Motor neuron (in vitro differentiated cells): ENCODE measurements around the gene TSHZ2. TPM values are rescaled to one million over a fixed set of nuclear protein-coding genes. Genes with fewer than 3 reads are reported as not detected.

ENCODE experiments used
- ATAC-seq, 8 experiments: fragments of 200-7000 bp; cut with Tn5 transposase; replicated peaks in 6 of 8; 2 replicates each; pipeline ENCODE4 v1.8.0; 2021; ENCODE audit warnings: mild to moderate bottlenecking in 8 of 8, moderate library complexity in 8 of 8
- H3K27ac ChIP-seq, 2 donors: fragments of 250-450 bp; sonication (Bioruptor Pico); 2 replicates each; pipeline ENCODE4 v1.9.0; 2021; ENCODE audit warnings: antibody characterized with exemption in 2 of 2, mild to moderate bottlenecking in 2 of 2, moderate library complexity in 1 of 2
- H3K4me1 ChIP-seq, 2 donors: fragments of 250-450 bp; sonication (Bioruptor Pico); replicated peaks in 1 of 2; 2 replicates each; pipeline ENCODE4 v1.6.1; 2021; ENCODE audit warnings: antibody characterized with exemption in 2 of 2, mild to moderate bottlenecking in 2 of 2, moderate library complexity in 1 of 2
- H3K4me3 ChIP-seq, 5 donors: fragments of 250-450 bp; sonication (Bioruptor Pico); 2 replicates each; pipeline ENCODE4 v1.9.0; 2021; ENCODE audit warnings: antibody characterized with exemption in 5 of 5, mild to moderate bottlenecking in 5 of 5, moderate library complexity in 4 of 5
- WGBS, 10 experiments: fragments of 450-650 bp; shearing (Covaris generic); methylation state at CpG; one replicate each; pipeline ENCODE4 v1.0.0; 2022; 5-methylcytosine and 5-hydroxymethylcytosine counted together
- in situ Hi-C, 9 experiments: fragments of 400-800 bp; cut with MboI; loops; one replicate each; pipeline ENCODE4 v1.15.0; 2021; ENCODE audit warnings: low sequenced_read_pairs in 9 of 9, low pct_unique_long_range_greater_than_20kb in 2 of 9; ENCODE audit not compliant: unreplicated experiment in 9 of 9
- total RNA-seq, 8 experiments: library from RNA; unstranded; fragments of 300-600 nt; gene quantifications; 2 replicates each; pipeline versions ENCODE4 v1.2.3 to v1.2.4, GENCODE V29; 2022

The TSHZ2 gene
- total RNA-seq, 8 experiments from 2014 or later: 11.4 to 125 (median 47.7) TPM

DNA sequence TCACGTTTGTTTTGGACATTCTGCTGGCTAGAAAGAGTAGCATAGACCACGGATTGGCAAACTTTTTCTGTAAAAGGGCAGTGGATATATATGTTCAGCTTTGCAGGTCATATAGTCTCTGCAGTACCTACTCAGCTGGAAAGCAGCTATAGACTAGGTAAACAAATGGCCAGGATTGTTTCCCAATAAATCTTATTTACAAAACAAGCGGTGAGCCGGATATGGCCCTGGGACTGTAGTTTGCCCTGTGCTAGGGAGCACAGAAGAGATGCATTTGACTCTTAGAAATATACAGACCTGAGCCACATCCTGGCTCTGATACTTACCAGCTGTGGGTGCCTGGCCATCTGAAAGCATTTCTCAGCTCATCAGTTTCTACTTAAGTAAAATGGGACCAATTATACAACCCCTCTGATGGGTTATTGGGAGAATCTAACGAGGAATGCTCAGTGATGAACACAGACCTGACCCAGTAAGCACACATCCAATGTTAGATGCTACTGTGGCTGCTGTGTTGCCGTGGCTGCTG is 120.7 kb downstream of the TSHZ2 start:
- Histone ChIP-seq H3K4me1 (peaks cover 0 to 4% of the 10 kb centered on the region in 2 donors), H3K27ac (no peak overlapping the region), H3K4me3 (no peak overlapping the region)
- in situ Hi-C loops: no loop called here
- ATAC-seq: peak in 1 of 8 experiments; percentile 45
- WGBS, 10 experiments: 18 to 100% (median 88%) methylated on average over 2 to 5 of the region's 6 CpGs; no CpG with 5 or more reads in 1 of the 10 experiments

DNA sequence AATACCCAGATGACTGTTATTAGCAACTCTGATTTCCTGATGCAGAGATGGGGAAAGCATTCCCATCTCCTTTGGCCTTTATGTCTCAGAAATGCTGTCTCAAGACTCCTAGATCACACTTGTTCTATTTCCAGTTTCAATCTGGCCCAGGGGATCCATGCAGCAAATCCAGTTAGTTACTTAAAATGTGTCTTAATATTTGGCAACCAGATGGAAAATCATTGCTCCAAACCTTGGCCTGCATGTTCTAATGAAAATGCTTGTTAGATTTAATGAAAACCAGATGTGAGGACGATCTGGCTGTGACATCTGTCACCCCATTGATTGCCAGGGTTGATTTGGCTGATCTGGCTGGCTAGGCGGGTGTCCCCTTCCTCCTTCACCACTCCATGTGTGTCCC is 125.2 kb downstream of the TSHZ2 start:
- peaks cover 0 to 4% of the 10 kb centered on the region in 2 donors for H3K4me1 ChIP-seq
- ATAC-seq: no peak
- H3K27ac ChIP-seq: no peak overlapping the region
- WGBS, 10 experiments: 58 to 83% (median 73%) methylated on average over 1 to 2 of the region's 2 CpGs; no CpG with 5 or more reads in 4 of the 10 experiments
- in situ Hi-C loops: no loop called here
- no peak overlapping the region for H3K4me3 ChIP-seq

DNA sequence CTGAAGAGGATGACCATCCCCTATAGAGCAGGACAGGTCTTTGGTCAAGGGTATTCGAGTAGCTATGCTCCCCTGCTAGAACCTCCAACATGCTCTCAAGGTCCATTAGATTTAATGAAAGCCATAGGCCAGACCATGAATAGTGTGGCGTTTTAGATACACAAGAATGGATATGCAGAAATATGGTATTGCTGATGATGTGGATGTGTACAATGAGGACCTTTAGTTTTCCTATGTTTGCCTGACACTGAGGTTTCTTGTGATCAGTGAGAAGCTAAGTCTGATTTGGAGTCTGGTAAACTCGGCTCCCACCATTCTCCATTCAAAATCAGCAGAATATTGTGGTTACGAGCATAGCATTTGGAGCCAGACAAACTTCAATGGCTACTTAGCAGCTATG is 125.6 kb downstream of the TSHZ2 start:
- in situ Hi-C loops: no loop called here
- no peak for ATAC-seq
- 60 to 100% (median 86%) methylated on average over 2 to 3 of the region's 4 CpGs; no CpG with 5 or more reads in 3 of the 10 experiments for WGBS, 10 experiments
- H3K4me1 ChIP-seq: peaks cover 0 to 4% of the 10 kb centered on the region in 2 donors
- H3K27ac ChIP-seq: no peak overlapping the region
- no peak overlapping the region for H3K4me3 ChIP-seq

DNA sequence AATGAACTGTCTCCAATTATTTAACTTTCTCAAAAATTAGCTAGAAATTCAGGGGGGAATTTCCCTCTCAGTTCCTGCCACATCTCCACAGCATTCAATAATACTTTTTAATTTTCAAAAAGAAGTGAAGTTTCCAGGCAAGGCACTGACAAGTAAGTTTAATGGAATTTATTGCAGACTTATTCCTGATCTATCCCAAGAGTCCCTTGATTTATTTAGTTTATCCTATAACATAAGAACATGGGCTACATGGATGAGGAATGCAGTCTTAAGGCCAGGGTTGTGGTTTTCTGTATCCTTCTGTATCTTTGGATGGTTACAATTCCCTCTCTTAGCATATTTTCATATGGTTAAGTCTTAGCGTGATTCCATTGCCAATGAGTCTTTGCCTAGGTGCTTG is 126.5 kb downstream of the TSHZ2 start:
- ATAC-seq: no peak
- 90 to 100% (median 100%) methylated on average over 1 of the region's 1 CpG; no CpG with 5 or more reads in 5 of the 10 experiments for WGBS, 10 experiments
- Histone ChIP-seq H3K4me1 (peaks cover 0 to 4% of the 10 kb centered on the region in 2 donors), H3K27ac (no peak overlapping the region), H3K4me3 (no peak overlapping the region)
- in situ Hi-C loops: no loop called here

DNA sequence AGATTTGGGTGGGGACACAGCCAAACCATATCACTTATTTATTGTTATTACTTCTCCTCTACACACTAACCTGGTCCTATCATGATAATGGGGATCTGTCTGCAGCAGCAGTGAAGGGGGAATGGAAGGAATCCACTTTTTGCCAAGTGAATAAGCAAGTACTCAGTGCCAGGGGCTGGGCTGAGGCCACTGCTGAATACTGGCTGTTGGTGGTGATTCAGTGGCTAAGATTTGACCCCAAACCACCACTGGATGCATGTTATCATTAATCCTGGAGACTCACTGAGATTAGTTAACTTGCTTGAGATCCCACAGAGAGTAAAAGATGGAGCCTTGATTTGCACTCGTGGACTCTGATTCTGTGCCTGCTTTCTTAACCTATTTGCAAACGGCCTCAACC is 127.7 kb downstream of the TSHZ2 start:
- Histone ChIP-seq H3K27ac (no peak overlapping the region), H3K4me1 (peaks cover 0 to 4% of the 10 kb centered on the region in 2 donors), H3K4me3 (no peak overlapping the region)
- no peak for ATAC-seq
- 40 to 92% (median 68%) methylated on average over 1 to 2 of the region's 2 CpGs; no CpG with 5 or more reads in 4 of the 10 experiments for WGBS, 10 experiments
- in situ Hi-C loops: no loop called here

DNA sequence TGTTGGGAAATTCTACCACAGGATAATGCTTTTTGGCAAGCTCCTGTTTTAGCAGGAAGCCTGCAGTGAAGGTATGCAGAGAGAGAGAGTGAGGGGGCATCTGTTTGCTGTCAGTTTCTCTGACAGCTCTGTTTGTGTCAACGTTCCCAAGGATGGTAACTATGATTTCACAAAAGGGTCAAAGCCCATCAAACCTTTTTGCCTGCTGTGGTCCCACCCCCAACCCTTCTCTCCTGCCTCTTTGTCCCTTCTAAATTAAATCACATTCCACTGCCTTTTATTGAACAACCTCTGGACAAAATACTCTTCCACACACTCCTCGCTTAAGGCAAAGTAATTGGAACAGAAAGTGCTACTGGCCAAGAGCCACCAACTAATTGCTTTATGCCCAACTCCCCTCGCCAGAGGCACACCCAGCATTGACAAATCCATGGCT is 128.3 kb downstream of the TSHZ2 start:
- Histone ChIP-seq H3K4me3 (no peak overlapping the region), H3K27ac (no peak overlapping the region), H3K4me1 (peaks cover 0 to 4% of the 10 kb centered on the region in 2 donors)
- in situ Hi-C loops: no loop called here
- peak in 3 of 8 experiments; percentile 33 to 46 (median 34) for ATAC-seq
- 0 to 80% (median 29%) methylated on average over 1 to 3 of the region's 3 CpGs; no CpG with 5 or more reads in 2 of the 10 experiments for WGBS, 10 experiments

DNA sequence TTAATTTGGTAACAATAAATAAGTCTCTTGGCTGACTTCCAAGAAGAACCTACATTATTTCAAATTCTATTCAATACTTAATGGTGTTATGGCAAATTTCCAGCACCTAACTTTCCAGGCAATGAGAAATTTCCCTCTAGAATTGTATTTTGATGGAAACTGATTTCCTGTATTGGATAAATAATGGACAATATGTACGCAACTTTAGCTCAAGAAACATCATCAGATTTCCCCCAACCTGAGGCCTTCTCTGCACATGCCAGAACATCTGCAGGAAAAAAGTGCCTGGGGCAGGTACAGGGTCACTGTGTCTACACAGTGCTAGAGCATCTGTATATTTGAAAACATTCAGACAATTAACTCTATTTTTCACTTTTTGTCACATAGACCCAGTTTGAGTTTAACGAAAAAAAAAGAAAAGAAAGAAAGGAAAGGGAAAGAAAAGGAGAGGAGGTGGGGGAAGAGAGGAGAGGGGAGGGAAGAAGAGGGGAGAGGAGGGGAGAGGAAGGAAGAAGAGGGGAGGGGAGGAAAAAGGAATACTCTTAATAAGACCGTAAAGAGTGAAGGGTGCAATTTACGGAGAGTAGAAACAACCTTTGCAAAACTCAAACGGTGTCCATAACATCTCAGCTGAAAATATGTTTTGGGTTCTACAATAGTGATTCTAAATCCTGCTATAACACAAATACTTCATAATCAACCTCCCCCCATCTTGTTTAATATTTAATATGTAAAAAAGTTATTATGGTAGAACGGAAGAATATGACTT is 130.0 kb downstream of the TSHZ2 start:
- peaks cover 0 to under 1% of the 10 kb centered on the region in 2 donors for H3K4me1 ChIP-seq
- ATAC-seq: no peak
- no peak overlapping the region for H3K27ac ChIP-seq
- H3K4me3 ChIP-seq: no peak overlapping the region
- in situ Hi-C loops: no loop called here
- 93 to 100% (median 96%) methylated on average over 1 to 4 of the region's 6 CpGs; no CpG with 5 or more reads in 3 of the 10 experiments for WGBS, 10 experiments

DNA sequence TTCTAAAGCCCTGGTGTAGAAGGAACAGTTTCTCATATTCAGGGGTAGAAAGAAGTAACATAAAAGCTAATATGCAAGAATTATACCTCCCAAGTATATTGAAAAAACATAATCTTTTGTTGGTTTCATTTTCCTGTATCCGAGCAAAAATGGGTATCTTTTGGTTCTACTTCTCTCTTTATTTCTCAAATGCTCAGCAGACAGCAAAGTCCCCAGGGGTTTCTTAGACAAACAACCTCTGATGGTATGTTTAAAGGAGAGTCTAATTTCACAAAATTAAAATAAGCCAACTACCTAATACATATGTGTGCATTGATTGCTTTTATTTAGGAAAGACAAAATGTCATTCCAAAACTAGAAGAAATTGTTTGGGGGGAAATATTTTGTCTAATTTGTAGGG is 131.0 kb downstream of the TSHZ2 start:
- ATAC-seq: no peak
- in situ Hi-C loops: no loop called here
- WGBS, 10 experiments: 63 to 100% (median 92%) methylated on average over 1 of the region's 1 CpG; no CpG with 5 or more reads in 3 of the 10 experiments
- H3K27ac ChIP-seq: no peak overlapping the region
- H3K4me3 ChIP-seq: no peak overlapping the region
- H3K4me1 ChIP-seq: no peaks in the 10 kb centered on the region

DNA sequence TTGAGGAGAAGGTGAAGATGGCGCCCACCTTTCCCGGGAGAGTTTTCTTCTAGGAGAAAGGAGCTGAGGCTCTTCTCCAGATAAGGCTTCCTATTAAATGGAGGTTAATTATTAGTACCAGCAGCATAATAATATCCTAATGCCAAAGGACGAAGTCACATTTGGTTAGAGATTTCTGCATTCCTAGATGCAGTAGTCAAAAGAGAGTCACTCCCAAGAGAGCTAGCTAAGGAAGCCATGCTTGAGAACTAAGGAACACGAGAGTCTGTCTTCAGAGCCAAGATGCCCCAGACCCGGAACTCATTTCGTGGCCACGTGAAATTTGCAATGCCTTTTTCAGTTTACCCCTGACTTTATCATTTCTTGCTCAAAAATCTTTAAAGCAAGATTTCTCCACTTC is 132.7 kb downstream of the TSHZ2 start:
- in situ Hi-C loops: no loop called here
- Histone ChIP-seq H3K27ac (no peak overlapping the region), H3K4me3 (no peak overlapping the region), H3K4me1 (no peaks in the 10 kb centered on the region)
- no peak for ATAC-seq
- WGBS, 10 experiments: 53 to 100% (median 87%) methylated on average over 1 to 5 of the region's 7 CpGs; no CpG with 5 or more reads in 2 of the 10 experiments

DNA sequence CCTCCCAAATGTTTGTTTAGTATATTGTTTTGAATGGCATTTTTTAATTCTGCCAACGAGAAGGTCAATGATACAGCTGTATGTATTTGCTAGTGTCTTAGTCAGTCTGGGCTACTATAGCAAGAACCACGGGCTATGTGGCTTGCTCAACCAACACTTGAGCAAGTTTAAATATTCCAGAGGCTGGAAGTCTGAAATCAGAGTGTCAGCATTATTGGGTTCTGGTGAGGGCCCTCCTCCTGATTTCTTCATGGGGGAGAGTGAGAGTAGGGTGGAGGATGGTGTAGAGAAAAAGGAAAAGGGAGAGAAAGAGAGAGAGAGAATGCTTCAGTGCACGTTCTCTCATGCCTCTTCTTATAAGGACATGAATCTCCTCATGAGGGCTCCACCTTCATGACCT is 144.6 kb downstream of the TSHZ2 start:
- WGBS, 10 experiments: 60 to 100% (median 75%) methylated on average over 1 to 3 of the region's 3 CpGs; no CpG with 5 or more reads in 3 of the 10 experiments
- no peak overlapping the region for H3K4me3 ChIP-seq
- no peak for ATAC-seq
- no peak overlapping the region for H3K27ac ChIP-seq
- H3K4me1 ChIP-seq: peaks cover 0 to 2% of the 10 kb centered on the region in 2 donors
- in situ Hi-C loops: no loop called here

DNA sequence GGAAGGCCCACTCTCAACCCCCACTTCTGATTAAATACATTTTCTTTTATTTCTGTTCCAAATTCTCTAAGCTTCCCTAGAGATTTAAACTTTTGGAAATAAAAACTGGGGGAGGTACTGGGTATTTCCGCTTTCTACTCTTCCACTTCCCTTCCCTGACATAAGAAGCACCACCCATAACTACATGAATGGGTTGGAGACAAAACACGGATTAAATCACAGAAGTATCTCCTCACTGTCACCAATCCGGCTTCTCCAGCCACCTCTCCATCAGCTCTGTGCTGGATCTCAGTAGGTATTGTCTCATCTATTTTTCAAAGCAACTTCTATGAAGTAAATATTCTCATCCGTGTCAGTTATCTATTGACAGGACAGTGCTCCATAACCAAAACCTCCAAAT is 150.7 kb downstream of the TSHZ2 start:
- Histone ChIP-seq H3K27ac (no peak overlapping the region), H3K4me3 (no peak overlapping the region), H3K4me1 (peaks cover 3 to 14% of the 10 kb centered on the region in 2 donors)
- in situ Hi-C loops: no loop called here
- no peak for ATAC-seq
- WGBS, 10 experiments: 57 to 100% (median 88%) methylated on average over 1 to 4 of the region's 4 CpGs; no CpG with 5 or more reads in 3 of the 10 experiments

DNA sequence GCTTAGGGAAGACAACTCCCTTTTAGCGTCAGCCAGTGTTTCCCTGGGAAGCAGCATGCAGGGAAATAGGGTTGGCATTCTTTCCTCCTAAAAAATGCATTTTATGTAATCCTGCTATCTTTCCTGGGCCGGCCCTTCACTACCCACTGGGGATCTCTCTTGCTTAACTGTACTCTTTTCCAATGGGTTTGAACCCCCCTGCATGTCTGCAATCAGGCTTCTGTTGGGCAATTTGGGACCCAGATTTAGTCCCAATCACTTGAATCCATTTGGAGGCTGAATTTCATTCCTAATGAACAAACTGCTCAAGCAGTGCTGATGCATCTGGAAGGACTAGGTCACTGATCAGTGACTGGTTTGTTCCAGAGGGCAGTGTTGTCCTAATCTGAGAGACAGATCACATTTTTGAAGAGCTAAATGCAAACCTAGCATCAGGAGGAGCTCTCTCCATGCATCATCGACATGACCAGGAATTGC is 152.0 kb downstream of the TSHZ2 start:
- Histone ChIP-seq H3K27ac (no peak overlapping the region), H3K4me1 (peaks cover 3 to 14% of the 10 kb centered on the region in 2 donors), H3K4me3 (no peak overlapping the region)
- WGBS, 10 experiments: 10 to 100% (median 90%) methylated on average over 1 to 3 of the region's 3 CpGs
- in situ Hi-C loops: no loop called here
- ATAC-seq: peak; percentile 32 to 93 (median 54)

DNA sequence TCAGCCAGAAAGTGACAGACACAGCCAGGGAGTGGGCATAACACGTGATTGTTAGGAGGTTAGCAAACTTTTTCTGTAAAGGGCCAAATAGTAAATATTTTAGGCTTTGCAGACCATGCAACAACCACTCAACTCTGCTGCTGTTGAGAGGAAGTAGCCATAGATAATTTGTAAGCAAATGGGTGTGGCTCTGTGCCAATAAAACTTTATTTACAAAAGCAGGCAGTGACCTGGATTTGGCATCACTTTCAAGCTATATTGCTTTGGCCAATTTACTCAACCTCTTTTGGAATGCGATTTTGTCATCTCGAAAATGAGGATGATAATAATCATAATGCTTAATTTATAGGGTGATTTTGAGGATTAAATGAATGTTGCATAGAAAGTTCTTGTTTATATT is 152.6 kb downstream of the TSHZ2 start:
- H3K27ac ChIP-seq: no peak overlapping the region
- 67 to 100% (median 82%) methylated on average over 1 to 3 of the region's 3 CpGs for WGBS, 10 experiments
- no peak overlapping the region for H3K4me3 ChIP-seq
- in situ Hi-C loops: no loop called here
- no peak for ATAC-seq
- peaks cover 3 to 12% of the 10 kb centered on the region in 2 donors for H3K4me1 ChIP-seq
